ENCODE results near the gene PCLO. TPM values are rescaled to one million over a fixed set of nuclear protein-coding genes. Genes with fewer than 3 reads are reported as not detected.
"Not testable (repeated sequence)": the region's sequence is repeated elsewhere in the genome, so short reads cannot be mapped to it uniquely, and the experiment has no call there.

PCLO gene
- polyA plus RNA-seq, 1 donor (not counting 4 experiments of a cell fraction or from before 2014, with no cell fraction given) = 1.8 TPM

DNA sequence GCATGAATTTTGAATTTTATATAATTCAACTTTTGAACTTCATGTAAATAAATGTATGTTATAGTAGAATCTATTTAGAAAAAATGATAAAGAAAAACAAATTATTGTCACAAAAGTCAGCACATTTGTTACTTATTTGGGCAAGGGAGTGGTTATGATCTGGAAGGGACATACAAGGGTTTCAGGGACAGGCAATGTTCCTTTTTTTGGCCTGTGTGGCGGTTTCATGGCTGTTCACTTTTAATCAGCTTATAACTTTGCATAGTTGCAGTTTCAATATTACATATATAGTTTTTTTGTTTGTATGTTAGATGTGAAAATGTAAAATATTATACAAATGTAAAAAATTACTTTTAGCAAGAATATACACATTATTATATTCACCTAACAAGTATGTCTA lies 256.2 kb downstream of the PCLO start:
- no peaks in the 10 kb centered on the region for H3K9me3 ChIP-seq (ENCODE audit: control insufficient read depth, low read depth, low read length)
- no peak overlapping the region for H3K27ac ChIP-seq (ENCODE audit: control insufficient read depth, insufficient read depth, low read length)
- H3K79me2 ChIP-seq (ENCODE audit: control insufficient read depth, insufficient read depth, low read length) = no peaks in the 10 kb centered on the region
- no peak overlapping the region for H3K4me3 ChIP-seq (ENCODE audit: control insufficient read depth in 2 of 3, extremely low read depth in 1 of 3, insufficient read depth in 2 of 3, low read depth in 1 of 3, low read length in 3 of 3)
- dilution Hi-C loops (cut with MboI; ENCODE audit: extremely low pct_ligation_motif_present, low sequenced_read_pairs) = no loop called here
- H2AFZ ChIP-seq (ENCODE audit: control insufficient read depth, low read length) = no peak overlapping the region
- no peaks in the 10 kb centered on the region for H4K20me1 ChIP-seq (ENCODE audit: control insufficient read depth, extremely low read depth, insufficient read depth, low read length)
- no peak for TF ChIP-seq EZH2 (IDR thresholded peaks at IDR 0.05; ENCODE audit: low read length)
- TF ChIP-seq, protein P1, sequence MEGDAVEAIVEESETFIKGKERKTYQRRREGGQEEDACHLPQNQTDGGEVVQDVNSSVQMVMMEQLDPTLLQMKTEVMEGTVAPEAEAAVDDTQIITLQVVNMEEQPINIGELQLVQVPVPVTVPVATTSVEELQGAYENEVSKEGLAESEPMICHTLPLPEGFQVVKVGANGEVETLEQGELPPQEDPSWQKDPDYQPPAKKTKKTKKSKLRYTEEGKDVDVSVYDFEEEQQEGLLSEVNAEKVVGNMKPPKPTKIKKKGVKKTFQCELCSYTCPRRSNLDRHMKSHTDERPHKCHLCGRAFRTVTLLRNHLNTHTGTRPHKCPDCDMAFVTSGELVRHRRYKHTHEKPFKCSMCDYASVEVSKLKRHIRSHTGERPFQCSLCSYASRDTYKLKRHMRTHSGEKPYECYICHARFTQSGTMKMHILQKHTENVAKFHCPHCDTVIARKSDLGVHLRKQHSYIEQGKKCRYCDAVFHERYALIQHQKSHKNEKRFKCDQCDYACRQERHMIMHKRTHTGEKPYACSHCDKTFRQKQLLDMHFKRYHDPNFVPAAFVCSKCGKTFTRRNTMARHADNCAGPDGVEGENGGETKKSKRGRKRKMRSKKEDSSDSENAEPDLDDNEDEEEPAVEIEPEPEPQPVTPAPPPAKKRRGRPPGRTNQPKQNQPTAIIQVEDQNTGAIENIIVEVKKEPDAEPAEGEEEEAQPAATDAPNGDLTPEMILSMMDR (optimal IDR thresholded peaks at IDR 0.05 in 1 of 3, IDR thresholded peaks at IDR 0.05 in 1 of 3, conservative IDR thresholded peaks at IDR 0.05 in 1 of 3; ENCODE audit: extremely low read depth in 1 of 3, insufficient read depth in 2 of 3, low read length in 3 of 3) = no peak
- H3K4me2 ChIP-seq (ENCODE audit: control insufficient read depth, extremely low read depth, insufficient read depth, low read depth, low read length) = no peak overlapping the region
- no peaks in the 10 kb centered on the region for H3K27me3 ChIP-seq (ENCODE audit: control insufficient read depth, extremely low read depth, insufficient read depth, low read length)
- FAIRE-seq (no peak), DNase-seq (ENCODE audit: low read depth, low spot score) (no peak)
- H3K4me1 ChIP-seq (ENCODE audit: control insufficient read depth, extremely low read depth, insufficient read depth, low read length) = no peaks in the 10 kb centered on the region
- no peaks in the 10 kb centered on the region for H3K36me3 ChIP-seq (ENCODE audit: control insufficient read depth in 2 of 2, extremely low read depth in 1 of 2, insufficient read depth in 2 of 2, low read length in 2 of 2)
- no peaks in the 10 kb centered on the region for H3K9me1 ChIP-seq (ENCODE audit: control insufficient read depth, extremely low read depth, insufficient read depth, low read length)
- no peak overlapping the region for H3K9ac ChIP-seq (ENCODE audit: control insufficient read depth, extremely low read depth, insufficient read depth, low read length)

- H3K27me3 ChIP-seq (ENCODE audit: control insufficient read depth, extremely low read depth, insufficient read depth, low read length) = no peaks in the 10 kb centered on the region
- H4K20me1 ChIP-seq (ENCODE audit: control insufficient read depth, extremely low read depth, insufficient read depth, low read length) = no peaks in the 10 kb centered on the region
- TF ChIP-seq EZH2 (IDR thresholded peaks at IDR 0.05; ENCODE audit: low read length) = no peak
- TF ChIP-seq, protein P1 (optimal IDR thresholded peaks at IDR 0.05 in 1 of 3, IDR thresholded peaks at IDR 0.05 in 1 of 3, conservative IDR thresholded peaks at IDR 0.05 in 1 of 3; ENCODE audit: extremely low read depth in 1 of 3, insufficient read depth in 2 of 3, low read length in 3 of 3) = no peak
- no peaks in the 10 kb centered on the region for H3K79me2 ChIP-seq (ENCODE audit: control insufficient read depth, insufficient read depth, low read length)
- no peak overlapping the region for H3K9ac ChIP-seq (ENCODE audit: control insufficient read depth, extremely low read depth, insufficient read depth, low read length)
- H3K9me1 ChIP-seq (ENCODE audit: control insufficient read depth, extremely low read depth, insufficient read depth, low read length) = no peaks in the 10 kb centered on the region
- H3K4me2 ChIP-seq (ENCODE audit: control insufficient read depth, extremely low read depth, insufficient read depth, low read depth, low read length) = no peak overlapping the region
- no peak overlapping the region for H3K4me3 ChIP-seq (ENCODE audit: control insufficient read depth in 2 of 3, extremely low read depth in 1 of 3, insufficient read depth in 2 of 3, low read depth in 1 of 3, low read length in 3 of 3)
- FAIRE-seq = no peak
- H3K36me3 ChIP-seq (ENCODE audit: control insufficient read depth in 2 of 2, extremely low read depth in 1 of 2, insufficient read depth in 2 of 2, low read length in 2 of 2) = no peaks in the 10 kb centered on the region
- H3K27ac ChIP-seq (ENCODE audit: control insufficient read depth, insufficient read depth, low read length) = no peak overlapping the region
- no peak overlapping the region for H2AFZ ChIP-seq (ENCODE audit: control insufficient read depth, low read length)
- dilution Hi-C loops (cut with MboI; ENCODE audit: extremely low pct_ligation_motif_present, low sequenced_read_pairs) = no loop called here
- no peak for DNase-seq (ENCODE audit: low read depth, low spot score)
- no peaks in the 10 kb centered on the region for H3K9me3 ChIP-seq (ENCODE audit: control insufficient read depth, low read depth, low read length)
- H3K4me1 ChIP-seq (ENCODE audit: control insufficient read depth, extremely low read depth, insufficient read depth, low read length) = no peaks in the 10 kb centered on the region
These were observed 257.8 kb downstream of the PCLO start for GRCh38 chr7:82904871-82905270.

DNA sequence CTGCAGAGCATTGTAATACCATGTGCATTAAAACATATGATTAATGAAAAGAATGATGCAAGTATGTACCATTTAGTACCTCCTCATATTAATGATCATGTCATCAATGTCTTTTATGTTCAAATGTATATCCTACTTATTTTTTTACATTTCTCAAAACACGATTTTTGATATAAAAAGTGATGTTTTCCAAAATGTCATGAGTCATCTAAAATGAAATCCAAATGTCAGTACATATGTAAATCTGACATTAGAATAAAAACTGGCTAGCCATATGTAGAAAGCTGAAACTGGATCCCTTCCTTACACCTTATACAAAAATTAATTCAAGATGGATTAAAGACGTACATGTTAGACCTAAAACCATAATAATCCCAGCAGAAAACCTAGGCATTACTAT lies 261.6 kb downstream of the PCLO start:
- H4K20me1 ChIP-seq (ENCODE audit: control insufficient read depth, extremely low read depth, insufficient read depth, low read length); H3K9ac ChIP-seq (ENCODE audit: control insufficient read depth, extremely low read depth, insufficient read depth, low read length); DNase-seq (ENCODE audit: low read depth, low spot score); H3K4me3 ChIP-seq (ENCODE audit: control insufficient read depth in 2 of 3, extremely low read depth in 1 of 3, insufficient read depth in 2 of 3, low read depth in 1 of 3, low read length in 3 of 3); H3K9me3 ChIP-seq (ENCODE audit: control insufficient read depth, low read depth, low read length); H3K27me3 ChIP-seq (ENCODE audit: control insufficient read depth, extremely low read depth, insufficient read depth, low read length); dilution Hi-C loops (cut with MboI; ENCODE audit: extremely low pct_ligation_motif_present, low sequenced_read_pairs); H3K4me2 ChIP-seq (ENCODE audit: control insufficient read depth, extremely low read depth, insufficient read depth, low read depth, low read length); FAIRE-seq; H3K27ac ChIP-seq (ENCODE audit: control insufficient read depth, insufficient read depth, low read length); H2AFZ ChIP-seq (ENCODE audit: control insufficient read depth, low read length); H3K9me1 ChIP-seq (ENCODE audit: control insufficient read depth, extremely low read depth, insufficient read depth, low read length); H3K4me1 ChIP-seq (ENCODE audit: control insufficient read depth, extremely low read depth, insufficient read depth, low read length); H3K79me2 ChIP-seq (ENCODE audit: control insufficient read depth, insufficient read depth, low read length); H3K36me3 ChIP-seq (ENCODE audit: control insufficient read depth in 2 of 2, extremely low read depth in 1 of 2, insufficient read depth in 2 of 2, low read length in 2 of 2): not testable (repeated sequence)

Data from keratinocyte (primary cell).